RWPE1 (cell line): ENCODE measurements around the gene SYNE1.
A peak's percentile ranks its signal among the peaks of the same experiment; 100 is the strongest.
"Not testable (repeated sequence)": the region's sequence is repeated elsewhere in the genome, so short reads cannot be mapped to it uniquely, and the experiment has no call there.

Source experiments
- CTCF ChIA-PET: fragments of 350-600 bp; sonication (Branson Sonifier 250); formaldehyde crosslinking; extraction: SDS; loops from one replicate; lab custom pipeline; 2021; lab: Yijun Ruan, JAX
- POLR2A ChIA-PET: fragments of 400-600 bp; formaldehyde crosslinking; extraction: SDS; loops from one replicate; lab custom pipeline; 2020; ENCODE audit warnings: antibody characterized with exemption; ENCODE audit not compliant: low non-redundant PET; lab: Yijun Ruan, JAX
- DNase-seq: peaks from one replicate; pipeline ENCODE4 v3.0.0; 2012; ENCODE audit warnings: low spot score
- H3K27ac ChIP-seq: fragments of 450-650 bp; 2 replicates; pipeline ENCODE4 v1.5.1; 2017
- TF ChIP-seq, protein P1 (sequence below): fragments of 450-650 bp; conservative IDR thresholded peaks from 2 replicates; pipeline ENCODE4 v1.5.1; 2017; ENCODE audit warnings: low read depth, mild to moderate bottlenecking

SYNE1 gene

DNA sequence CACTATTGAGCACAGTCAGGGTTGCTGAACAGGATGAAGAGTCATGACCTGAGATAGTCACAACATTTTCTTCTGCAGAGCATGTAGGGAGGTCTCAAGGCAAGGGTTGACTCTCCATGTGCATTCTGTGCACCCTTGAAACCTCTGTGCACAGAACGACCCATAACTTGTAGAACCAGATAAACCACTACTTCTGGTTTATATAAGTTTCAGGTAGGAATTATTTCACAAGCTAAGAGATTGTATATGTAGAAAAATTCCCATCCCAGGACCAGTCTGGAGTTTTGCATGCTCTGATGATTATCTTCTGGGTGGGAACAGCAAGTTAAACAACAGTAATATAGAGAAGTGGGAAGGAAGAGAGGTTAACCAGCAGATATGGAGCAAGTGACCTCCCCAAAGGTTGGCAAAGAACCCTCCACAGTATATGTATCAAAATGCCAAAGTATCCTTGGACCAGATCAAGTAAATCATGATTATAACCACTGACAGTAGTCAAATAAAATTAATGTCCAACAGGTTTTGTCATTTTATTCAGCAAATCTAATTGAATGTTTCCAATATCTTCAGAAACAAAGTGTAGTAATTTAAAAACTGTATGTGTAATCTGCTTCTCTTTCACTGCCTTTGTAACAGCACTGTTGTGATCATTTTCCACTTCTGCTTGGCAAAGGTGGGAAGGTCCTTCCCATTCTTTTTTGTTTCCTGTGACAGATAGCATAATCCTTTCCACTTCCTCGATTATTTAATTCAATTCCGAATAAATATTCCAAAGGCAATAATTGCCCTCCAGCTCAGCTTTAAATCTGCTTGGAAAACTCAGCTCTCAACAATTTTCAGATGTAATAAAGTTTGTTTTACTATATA is 104.4 kb downstream of the SYNE1 start:
- POLR2A ChIA-PET = no interaction called here
- CTCF ChIA-PET = interaction anchor here (1.5 kb wide), 1 partner anchor 62 kb away, joined by 3 read pairs; no protein-coding TSS in a partner anchor
- DNase-seq = no peak
- TF ChIP-seq, protein P1, sequence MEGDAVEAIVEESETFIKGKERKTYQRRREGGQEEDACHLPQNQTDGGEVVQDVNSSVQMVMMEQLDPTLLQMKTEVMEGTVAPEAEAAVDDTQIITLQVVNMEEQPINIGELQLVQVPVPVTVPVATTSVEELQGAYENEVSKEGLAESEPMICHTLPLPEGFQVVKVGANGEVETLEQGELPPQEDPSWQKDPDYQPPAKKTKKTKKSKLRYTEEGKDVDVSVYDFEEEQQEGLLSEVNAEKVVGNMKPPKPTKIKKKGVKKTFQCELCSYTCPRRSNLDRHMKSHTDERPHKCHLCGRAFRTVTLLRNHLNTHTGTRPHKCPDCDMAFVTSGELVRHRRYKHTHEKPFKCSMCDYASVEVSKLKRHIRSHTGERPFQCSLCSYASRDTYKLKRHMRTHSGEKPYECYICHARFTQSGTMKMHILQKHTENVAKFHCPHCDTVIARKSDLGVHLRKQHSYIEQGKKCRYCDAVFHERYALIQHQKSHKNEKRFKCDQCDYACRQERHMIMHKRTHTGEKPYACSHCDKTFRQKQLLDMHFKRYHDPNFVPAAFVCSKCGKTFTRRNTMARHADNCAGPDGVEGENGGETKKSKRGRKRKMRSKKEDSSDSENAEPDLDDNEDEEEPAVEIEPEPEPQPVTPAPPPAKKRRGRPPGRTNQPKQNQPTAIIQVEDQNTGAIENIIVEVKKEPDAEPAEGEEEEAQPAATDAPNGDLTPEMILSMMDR = no peak
- H3K27ac ChIP-seq = no peak overlapping the region

DNA sequence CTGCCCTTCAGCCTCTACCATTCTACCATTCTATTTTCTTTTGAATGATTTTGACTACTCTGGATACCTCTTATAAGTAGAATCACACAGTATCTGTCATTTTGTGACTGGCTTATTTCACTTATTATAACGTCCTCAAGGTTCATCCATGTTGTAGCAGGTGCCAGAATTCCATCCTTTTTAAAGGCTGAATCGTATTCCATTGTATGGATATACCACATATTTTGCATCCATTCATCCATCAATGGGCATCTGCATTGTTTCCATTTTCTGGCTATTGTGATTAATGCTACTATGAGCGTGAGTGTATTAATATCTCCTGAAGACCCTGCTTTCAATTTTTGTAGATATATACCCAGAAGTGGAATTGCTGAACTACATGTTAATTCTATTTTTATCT is 105.5 kb downstream of the SYNE1 start:
- no peak overlapping the region for H3K27ac ChIP-seq
- no peak for DNase-seq
- TF ChIP-seq, protein P1 = no peak
- CTCF ChIA-PET = no interaction called here
- POLR2A ChIA-PET = no interaction called here

DNA sequence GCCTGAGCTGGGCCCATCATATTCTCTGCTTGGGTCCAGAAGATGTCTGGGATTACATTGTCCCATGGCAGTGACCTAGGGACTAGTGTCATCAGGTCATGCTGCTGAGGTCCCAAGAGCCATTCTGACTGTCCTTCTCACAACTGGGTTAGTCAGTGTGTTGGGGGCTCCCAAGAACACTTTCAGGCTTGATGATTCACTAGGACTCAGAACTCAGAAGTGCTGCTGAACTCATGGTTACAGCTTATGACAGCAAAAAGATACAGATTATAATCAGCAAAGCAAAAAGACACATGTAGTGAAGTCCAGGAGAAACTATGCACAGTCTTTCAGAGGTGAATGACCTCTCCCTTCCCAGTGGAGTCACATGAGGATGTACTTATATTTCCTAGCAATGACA is 107.8 kb downstream of the SYNE1 start:
- H3K27ac ChIP-seq = no peak overlapping the region
- ChIA-PET POLR2A (no interaction called here), CTCF (no interaction called here)
- TF ChIP-seq, protein P1 = no peak
- DNase-seq = no peak

DNA sequence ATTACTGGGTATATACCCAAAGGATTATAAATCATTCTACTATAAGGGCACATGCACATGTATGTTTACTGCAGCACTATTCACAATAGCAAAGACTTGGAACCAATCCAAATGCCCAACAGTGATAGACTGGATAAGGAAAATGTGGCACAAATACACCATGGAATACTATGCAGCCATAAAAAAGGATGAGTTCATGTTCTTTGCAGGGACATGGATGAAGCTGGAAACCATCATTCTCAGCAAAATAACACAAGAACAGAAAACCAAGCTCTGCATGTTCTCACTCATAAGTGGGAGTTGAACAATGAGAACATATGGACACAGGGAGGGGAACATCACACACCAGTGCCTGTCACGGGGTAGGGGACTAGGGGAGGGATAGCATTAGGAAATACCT is 123.0 kb downstream of the SYNE1 start:
- DNase-seq, POLR2A ChIA-PET, H3K27ac ChIP-seq, CTCF ChIA-PET: not testable (repeated sequence)

DNA sequence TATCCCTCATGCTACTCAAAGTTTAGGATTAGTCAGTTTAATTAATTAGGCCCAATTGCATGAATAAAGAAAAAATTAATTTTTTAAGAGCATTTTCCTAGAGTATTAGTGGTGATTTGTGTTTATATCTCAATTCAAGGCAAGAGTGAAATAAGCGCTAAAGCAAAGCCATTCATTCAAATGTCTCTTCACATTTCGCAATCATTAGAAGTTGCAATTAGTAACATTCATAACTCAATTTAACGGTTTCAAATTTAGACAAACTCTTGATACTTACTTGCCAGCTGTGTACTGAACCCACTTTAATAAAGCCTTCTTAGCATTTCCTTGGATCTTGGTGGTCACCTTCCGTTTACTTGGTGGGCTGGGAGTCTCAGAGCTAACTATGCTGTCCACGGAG is 127.2 kb downstream of the SYNE1 start:
- no peak for DNase-seq
- TF ChIP-seq, protein P1 = no peak
- no peak overlapping the region for H3K27ac ChIP-seq
- CTCF ChIA-PET = interaction anchor here (0.9 kb wide), 1 partner anchor 14 kb away, joined by 3 read pairs; no protein-coding TSS in a partner anchor
- POLR2A ChIA-PET = no interaction called here

DNA sequence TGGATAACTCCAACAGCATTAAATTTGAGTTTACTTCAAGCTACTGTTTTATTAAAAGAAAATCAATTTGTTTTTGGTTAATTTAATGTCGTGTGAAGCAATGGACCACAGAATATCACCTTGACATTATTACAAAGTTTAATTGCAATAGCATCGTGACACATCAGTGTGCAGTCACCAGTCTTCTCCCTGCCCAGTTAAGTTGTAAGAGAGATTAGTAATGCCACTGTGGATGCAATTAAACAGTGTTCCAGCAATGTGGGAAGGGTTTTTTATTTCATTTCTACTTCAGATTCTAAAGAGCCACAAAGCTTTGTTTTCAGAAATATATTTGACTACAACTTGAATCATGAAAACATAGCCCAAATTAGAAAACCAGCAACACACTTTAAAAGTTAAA is 128.7 kb downstream of the SYNE1 start:
- DNase-seq = no peak
- POLR2A ChIA-PET = no interaction called here
- CTCF ChIA-PET = no interaction called here
- H3K27ac ChIP-seq = no peak overlapping the region
- TF ChIP-seq, protein P1 = no peak

DNA sequence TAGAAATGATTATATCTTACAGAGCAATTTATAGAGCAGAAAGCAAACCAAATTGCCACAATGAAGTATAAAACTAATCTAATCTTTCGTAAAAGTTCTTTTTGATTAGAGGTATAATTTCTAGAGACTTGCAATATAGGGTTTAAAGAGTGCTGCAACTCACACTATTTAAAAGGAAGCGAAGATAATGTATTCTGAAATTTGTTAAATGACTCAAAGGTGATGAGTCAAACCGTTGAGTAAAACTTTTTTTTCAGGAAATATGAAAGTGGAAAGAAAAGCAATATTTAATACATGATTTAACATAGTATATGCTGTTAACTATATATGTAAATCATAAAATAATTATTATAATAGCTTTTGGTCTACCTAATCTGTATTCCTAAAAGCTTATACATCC is 133.6 kb downstream of the SYNE1 start:
- TF ChIP-seq, protein P1 = no peak
- ChIA-PET POLR2A (no interaction called here), CTCF (interaction anchor here (1.3 kb wide), 1 partner anchor 18 kb away, joined by 3 read pairs; no protein-coding TSS in a partner anchor)
- DNase-seq = peak; percentile 11
- H3K27ac ChIP-seq = no peak overlapping the region
